RWPE1 (cell line): ENCODE measurements around the gene USP13.

Experiments used
- CTCF ChIA-PET: fragments of 350-600 bp; sonication (Branson Sonifier 250); formaldehyde crosslinking; extraction: SDS; loops from one replicate; lab custom pipeline; 2021; lab: Yijun Ruan, JAX
- POLR2A ChIA-PET: fragments of 400-600 bp; formaldehyde crosslinking; extraction: SDS; loops from one replicate; lab custom pipeline; 2020; ENCODE audit warnings: antibody characterized with exemption; ENCODE audit not compliant: low non-redundant PET; lab: Yijun Ruan, JAX
- DNase-seq: peaks from one replicate; pipeline ENCODE4 v3.0.0; 2012; ENCODE audit warnings: low spot score
- H3K27ac ChIP-seq: fragments of 450-650 bp; 2 replicates; pipeline ENCODE4 v1.5.1; 2017
- TF ChIP-seq, protein P1 (sequence below): fragments of 450-650 bp; conservative IDR thresholded peaks from 2 replicates; pipeline ENCODE4 v1.5.1; 2017; ENCODE audit warnings: low read depth, mild to moderate bottlenecking

Gene USP13

DNA sequence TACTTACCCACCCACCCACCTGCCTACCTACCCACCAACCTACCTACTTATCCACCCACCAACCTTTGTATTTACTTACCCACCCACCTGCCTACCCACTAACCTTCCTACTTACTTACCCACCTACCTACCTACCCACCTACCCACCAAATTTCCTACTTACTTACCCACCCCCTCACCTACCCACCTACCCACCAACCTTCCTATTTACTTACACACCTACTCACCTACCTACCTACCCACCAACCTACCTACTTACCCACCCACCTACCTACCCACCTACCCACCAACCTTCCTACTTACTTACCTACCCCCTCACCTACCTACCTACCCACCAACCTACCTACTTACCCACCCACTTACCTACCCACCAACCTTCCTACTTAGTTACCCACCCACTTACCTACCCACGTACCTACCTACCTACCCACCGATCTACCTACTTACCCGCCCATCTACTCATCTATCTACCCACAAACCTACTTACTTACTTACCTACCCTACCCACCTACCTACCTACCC, 179.6 kb downstream of the USP13 start:
- no peak for DNase-seq
- TF ChIP-seq, protein P1, sequence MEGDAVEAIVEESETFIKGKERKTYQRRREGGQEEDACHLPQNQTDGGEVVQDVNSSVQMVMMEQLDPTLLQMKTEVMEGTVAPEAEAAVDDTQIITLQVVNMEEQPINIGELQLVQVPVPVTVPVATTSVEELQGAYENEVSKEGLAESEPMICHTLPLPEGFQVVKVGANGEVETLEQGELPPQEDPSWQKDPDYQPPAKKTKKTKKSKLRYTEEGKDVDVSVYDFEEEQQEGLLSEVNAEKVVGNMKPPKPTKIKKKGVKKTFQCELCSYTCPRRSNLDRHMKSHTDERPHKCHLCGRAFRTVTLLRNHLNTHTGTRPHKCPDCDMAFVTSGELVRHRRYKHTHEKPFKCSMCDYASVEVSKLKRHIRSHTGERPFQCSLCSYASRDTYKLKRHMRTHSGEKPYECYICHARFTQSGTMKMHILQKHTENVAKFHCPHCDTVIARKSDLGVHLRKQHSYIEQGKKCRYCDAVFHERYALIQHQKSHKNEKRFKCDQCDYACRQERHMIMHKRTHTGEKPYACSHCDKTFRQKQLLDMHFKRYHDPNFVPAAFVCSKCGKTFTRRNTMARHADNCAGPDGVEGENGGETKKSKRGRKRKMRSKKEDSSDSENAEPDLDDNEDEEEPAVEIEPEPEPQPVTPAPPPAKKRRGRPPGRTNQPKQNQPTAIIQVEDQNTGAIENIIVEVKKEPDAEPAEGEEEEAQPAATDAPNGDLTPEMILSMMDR: no peak
- ChIA-PET POLR2A (no interaction called here), CTCF (no interaction called here)
- H3K27ac ChIP-seq: no peak overlapping the region

DNA sequence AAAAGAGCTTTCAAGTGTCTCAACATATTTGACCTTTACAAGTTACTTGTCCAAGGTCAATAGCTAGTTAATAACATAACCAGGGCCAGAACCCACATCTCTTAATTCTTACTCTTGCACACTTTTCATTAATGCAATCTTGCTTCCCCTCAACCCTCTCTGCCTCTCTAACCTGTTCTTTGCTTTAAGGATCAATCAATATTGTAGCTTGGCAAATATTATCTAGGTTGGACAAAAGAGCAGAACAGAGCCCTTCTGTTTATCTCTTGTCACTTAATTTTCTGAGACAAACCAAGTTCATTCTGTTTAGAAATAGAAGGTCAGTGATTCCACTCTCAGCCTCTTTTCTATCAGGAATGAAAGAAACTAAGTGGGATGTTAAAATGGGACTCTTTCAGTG, 180.5 kb downstream of the USP13 start:
- DNase-seq: no peak
- CTCF ChIA-PET: no interaction called here
- H3K27ac ChIP-seq: no peak overlapping the region
- POLR2A ChIA-PET: no interaction called here
- TF ChIP-seq, protein P1: no peak

DNA sequence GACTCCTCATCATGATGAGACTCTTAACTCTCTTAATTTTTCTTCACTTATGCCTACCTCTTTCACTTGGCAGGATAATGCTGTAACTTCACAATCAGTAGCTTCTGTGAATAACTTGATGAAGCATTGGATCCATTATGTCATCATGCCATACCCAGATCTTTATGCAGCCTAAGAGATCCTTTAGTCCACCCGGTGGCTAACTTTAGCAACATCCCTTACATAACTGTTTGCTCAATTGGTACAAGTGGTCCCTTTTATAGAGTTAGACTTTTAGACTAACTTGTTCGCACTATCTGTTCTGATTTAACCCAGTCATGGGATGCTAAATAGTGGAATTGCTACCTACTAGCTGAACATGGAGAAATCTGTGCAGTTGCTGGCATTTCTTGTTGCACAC, 184.5 kb downstream of the USP13 start:
- H3K27ac ChIP-seq: no peak overlapping the region
- ChIA-PET POLR2A (no interaction called here), CTCF (interaction anchor here (0.8 kb wide), 1 partner anchor 10 kb away, joined by 4 read pairs; no protein-coding TSS in a partner anchor)
- peak; percentile 6 for DNase-seq
- TF ChIP-seq, protein P1: no peak
